ENCODE data around the gene WFIKKN1.

The WFIKKN1 gene

DNA sequence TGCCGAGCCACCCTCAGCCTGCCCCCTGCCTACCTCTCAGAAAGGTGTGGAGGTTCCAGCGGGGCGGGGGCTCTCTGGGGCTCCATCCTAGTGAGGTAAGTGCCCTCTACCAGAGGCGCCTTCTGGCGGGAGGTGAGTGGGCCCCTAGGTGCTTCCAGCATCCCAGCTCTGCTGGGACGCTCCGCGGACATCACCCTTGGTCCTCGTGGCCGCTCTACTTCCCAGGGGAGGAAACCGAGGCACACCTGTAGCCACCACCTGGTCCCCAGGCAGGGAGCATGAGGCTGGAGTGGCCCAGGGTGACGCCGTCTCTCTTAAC lies 12.2 kb downstream of the WFIKKN1 start:
- no peak for DNase-seq (ENCODE audit: low read depth)
- H3K4me3 ChIP-seq (ENCODE audit: low read length) = peak overlapping the region; percentile 57
- TF ChIP-seq, protein P1, sequence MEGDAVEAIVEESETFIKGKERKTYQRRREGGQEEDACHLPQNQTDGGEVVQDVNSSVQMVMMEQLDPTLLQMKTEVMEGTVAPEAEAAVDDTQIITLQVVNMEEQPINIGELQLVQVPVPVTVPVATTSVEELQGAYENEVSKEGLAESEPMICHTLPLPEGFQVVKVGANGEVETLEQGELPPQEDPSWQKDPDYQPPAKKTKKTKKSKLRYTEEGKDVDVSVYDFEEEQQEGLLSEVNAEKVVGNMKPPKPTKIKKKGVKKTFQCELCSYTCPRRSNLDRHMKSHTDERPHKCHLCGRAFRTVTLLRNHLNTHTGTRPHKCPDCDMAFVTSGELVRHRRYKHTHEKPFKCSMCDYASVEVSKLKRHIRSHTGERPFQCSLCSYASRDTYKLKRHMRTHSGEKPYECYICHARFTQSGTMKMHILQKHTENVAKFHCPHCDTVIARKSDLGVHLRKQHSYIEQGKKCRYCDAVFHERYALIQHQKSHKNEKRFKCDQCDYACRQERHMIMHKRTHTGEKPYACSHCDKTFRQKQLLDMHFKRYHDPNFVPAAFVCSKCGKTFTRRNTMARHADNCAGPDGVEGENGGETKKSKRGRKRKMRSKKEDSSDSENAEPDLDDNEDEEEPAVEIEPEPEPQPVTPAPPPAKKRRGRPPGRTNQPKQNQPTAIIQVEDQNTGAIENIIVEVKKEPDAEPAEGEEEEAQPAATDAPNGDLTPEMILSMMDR (IDR thresholded peaks at IDR 0.05; ENCODE audit: insufficient read depth, low read depth, low read length, missing control alignments) = no peak

DNA sequence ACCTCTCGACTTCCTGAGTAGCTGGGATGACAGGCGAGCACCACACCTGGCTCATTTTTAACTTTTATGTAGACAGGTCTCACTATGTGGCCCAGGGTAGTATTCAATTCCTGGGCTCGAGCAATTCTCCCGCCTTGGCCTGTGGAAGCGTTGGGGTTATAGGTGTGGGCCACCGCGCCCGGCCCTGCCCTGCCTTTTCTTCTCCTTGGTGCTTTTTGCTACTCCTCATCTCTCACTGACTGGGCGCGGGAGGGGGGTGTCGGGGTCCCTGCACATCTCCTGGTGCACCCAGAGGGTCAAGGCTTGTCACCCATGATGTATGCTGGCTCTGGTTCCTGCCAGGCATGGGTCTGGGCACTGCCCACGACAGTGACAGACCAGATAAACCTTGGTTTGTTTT lies 13.8 kb downstream of the WFIKKN1 start:
- TF ChIP-seq, protein P1 (IDR thresholded peaks at IDR 0.05; ENCODE audit: insufficient read depth, low read depth, low read length, missing control alignments) = no peak
- no peak overlapping the region for H3K4me3 ChIP-seq (ENCODE audit: low read length)
- DNase-seq (ENCODE audit: low read depth) = no peak

DNA sequence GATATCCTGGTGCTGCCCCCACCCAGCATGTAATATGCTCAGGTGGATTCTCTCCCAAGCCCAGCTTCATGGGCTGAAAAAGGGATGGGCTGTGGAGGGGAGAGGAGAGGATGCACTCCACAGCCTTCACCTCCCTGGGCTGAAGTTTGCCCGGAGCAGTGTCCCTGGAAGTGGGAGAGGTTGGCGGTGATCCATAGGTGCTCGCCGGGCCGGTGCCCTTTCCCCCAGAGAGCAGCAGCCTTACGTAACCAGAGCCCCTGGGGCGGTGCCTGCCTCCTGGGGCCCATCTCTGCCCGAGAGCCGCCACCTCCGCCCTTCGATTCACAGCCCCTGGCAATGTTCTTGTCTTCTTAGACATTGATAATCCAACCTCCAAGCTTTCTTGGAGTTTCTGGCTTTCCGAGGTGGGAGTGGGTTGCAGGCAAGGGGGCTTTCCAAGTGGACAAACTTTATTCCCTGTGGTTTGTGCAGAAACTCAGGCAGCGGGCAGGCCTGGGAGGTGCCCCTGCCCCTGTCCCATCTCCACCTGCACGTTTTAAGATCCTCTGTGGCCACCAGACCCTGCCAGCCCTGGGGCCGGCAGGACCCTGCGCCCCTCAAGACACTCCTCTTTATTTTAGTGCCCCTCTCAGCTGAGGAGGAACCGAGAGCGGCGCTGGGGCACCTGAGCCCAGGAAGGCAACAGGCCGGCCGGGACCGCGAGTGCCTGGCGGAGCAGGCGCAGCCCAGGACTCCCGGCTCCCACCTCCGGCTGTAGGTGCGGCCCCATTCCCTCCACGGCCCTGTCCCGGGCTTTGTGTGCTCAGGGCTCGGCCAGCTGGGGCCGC lies 15.3 kb downstream of the WFIKKN1 start:
- DNase-seq (ENCODE audit: low read depth) = no peak
- H3K4me3 ChIP-seq (ENCODE audit: low read length) = no peak overlapping the region
- TF ChIP-seq, protein P1 (IDR thresholded peaks at IDR 0.05; ENCODE audit: insufficient read depth, low read depth, low read length, missing control alignments) = no peak

DNA sequence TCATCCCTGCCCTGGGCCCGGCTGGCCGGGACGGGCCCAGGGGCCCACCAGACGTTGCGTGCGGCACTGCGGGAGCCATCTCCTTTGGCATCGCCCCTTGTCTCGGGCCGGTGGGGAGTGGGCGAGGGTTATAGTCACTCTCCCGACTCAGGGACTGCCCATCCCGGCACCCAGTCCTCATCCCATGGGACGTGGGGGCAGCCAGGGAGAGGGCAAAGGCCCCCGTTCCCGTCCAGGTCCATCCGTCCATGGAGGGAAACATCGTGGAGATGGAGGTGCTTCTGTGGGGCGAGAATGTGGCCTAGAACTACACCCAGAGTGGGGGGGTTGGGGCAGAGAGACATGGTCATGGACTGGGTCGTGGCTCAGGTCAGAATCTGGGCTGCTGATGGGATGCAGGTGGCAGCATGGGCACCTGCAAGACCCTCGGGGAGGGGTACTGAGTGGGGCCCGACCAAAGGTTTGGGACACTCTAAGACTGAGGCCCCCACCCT lies 15.9 kb downstream of the WFIKKN1 start:
- no peak overlapping the region for H3K4me3 ChIP-seq (ENCODE audit: low read length)
- TF ChIP-seq, protein P1 (IDR thresholded peaks at IDR 0.05; ENCODE audit: insufficient read depth, low read depth, low read length, missing control alignments) = no peak
- no peak for DNase-seq (ENCODE audit: low read depth)

DNA sequence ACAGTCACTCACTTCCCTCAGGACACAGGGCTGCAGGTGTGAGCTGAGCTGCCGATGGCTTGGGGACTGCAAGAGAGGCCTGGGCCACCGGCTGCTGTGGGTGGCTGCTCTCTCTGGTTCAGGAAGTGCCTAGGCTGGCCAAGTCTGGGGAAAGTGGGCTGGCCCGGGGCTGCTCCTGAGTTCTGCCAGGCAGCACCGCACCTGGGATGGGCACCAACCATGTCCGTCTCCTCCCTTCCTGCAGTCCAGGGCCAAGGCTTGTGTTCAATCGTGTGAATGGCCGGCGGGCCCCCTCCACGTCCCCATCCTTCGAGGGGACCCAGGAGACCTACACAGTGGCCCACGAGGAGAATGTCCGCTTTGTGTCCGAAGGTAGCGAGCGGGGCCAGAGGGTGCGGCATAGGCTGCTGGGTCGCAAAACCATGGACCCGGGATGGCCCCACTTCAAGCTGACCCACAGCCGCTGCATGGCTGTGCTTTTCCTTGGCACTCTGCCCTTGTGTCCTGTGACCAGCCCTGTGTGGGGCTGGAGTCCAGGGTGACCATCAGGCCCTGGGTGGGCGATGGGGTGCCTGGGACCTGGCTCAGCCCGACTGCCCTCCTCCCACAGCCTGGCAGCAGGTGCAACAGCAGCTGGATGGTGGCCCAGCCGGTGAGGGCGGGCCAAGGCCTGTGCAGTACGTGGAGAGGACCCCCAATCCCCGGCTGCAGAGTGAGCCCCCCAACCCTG lies 16.6 kb downstream of the WFIKKN1 start:
- TF ChIP-seq, protein P1 (IDR thresholded peaks at IDR 0.05; ENCODE audit: insufficient read depth, low read depth, low read length, missing control alignments) = no peak
- no peak overlapping the region for H3K4me3 ChIP-seq (ENCODE audit: low read length)
- DNase-seq (ENCODE audit: low read depth) = no peak

DNA sequence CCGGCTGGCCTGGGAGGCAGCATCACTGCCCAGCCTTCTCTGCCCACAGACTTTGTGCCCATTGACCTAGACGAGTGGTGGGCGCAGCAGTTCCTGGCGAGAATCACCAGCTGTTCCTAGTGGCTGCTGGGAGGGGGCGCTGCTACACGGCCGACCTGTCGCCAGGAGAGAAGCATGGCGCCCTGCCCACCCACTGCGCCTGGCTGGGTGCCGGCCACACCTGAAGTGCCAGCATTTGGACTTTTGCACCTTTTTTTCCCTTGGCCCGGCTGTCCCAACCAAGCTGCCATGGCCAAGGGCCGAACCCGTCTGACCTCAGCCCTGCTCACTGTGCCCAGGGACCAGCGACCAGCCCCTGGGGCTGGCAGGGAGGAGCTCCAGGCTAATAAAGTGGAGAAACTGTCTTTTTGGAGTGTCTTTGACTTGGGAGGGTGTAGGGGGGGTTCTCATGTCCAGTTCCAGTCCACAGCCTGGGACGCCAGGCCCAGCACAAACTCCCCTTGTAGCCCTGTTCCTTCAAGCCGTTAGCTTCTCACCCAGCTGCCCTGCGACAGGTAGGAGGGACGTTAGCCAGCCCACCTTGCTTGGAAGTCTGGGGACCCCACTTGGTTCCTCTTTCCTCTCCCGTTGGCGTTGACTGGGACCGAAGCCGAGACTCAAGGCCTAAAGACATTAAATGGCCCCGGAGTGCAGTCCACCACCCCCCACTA lies 17.4 kb downstream of the WFIKKN1 start:
- H3K4me3 ChIP-seq (ENCODE audit: low read length) = peak overlapping the region; percentile 76
- peak; percentile 63 for DNase-seq (ENCODE audit: low read depth)
- TF ChIP-seq, protein P1 (IDR thresholded peaks at IDR 0.05; ENCODE audit: insufficient read depth, low read depth, low read length, missing control alignments) = peak; percentile 67
